Measurements from ENCODE around the gene SHPK. TPM values are rescaled to one million over a fixed set of nuclear protein-coding genes. Genes with fewer than 3 reads are reported as not detected.
"Not testable (repeated sequence)": the region's sequence is repeated elsewhere in the genome, so short reads cannot be mapped to it uniquely, and the experiment has no call there.

SHPK gene
- total RNA-seq, 1 experiment from 2014 or later: 20.0 TPM

DNA sequence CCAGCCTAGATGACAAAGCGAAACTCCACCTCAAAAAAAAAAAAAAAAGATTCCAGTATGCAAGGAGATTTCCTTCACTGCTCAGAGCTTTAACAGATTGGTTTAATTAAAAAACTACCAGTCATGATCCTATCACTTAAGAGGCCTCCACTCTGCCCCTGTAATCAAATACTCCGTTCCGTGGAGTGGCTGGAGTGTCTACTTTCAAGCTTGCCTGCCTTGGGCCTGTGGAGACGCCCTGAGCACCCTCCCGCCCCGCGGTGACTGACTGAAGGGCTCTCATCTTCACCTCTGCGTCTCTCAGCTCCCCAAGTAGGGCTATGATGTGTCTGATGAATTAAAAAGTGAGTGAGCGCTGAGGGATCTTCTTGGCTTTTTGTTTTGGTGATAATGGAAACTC is 53.1 kb downstream of the SHPK start:
- TF ChIP-seq EZH2 (IDR thresholded peaks at IDR 0.05; ENCODE audit: borderline replicate concordance, low read depth, low read length, poor library complexity, severe bottlenecking): no peak
- TF ChIP-seq, protein P1, sequence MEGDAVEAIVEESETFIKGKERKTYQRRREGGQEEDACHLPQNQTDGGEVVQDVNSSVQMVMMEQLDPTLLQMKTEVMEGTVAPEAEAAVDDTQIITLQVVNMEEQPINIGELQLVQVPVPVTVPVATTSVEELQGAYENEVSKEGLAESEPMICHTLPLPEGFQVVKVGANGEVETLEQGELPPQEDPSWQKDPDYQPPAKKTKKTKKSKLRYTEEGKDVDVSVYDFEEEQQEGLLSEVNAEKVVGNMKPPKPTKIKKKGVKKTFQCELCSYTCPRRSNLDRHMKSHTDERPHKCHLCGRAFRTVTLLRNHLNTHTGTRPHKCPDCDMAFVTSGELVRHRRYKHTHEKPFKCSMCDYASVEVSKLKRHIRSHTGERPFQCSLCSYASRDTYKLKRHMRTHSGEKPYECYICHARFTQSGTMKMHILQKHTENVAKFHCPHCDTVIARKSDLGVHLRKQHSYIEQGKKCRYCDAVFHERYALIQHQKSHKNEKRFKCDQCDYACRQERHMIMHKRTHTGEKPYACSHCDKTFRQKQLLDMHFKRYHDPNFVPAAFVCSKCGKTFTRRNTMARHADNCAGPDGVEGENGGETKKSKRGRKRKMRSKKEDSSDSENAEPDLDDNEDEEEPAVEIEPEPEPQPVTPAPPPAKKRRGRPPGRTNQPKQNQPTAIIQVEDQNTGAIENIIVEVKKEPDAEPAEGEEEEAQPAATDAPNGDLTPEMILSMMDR (conservative IDR thresholded peaks at IDR 0.05; ENCODE audit: low read depth, low read length): no peak
- Histone ChIP-seq H3K4me1 (ENCODE audit: insufficient read depth, low read length, poor library complexity, severe bottlenecking) (no peaks in the 10 kb centered on the region), H3K4me3 (ENCODE audit: low read depth, low read length, poor library complexity, severe bottlenecking) (no peak overlapping the region), H3K27me3 (replicated peaks; ENCODE audit: insufficient read depth, low read depth, low read length, poor library complexity) (no peaks in the 10 kb centered on the region), H3K36me3 (ENCODE audit: insufficient read depth, low read length, poor library complexity, severe bottlenecking) (no peaks in the 10 kb centered on the region), H3K27ac (ENCODE audit: low read depth, low read length, poor library complexity, severe bottlenecking) (no peak overlapping the region), H3K9me3 (ENCODE audit: low read depth, low read length, poor library complexity, severe bottlenecking) (no peaks in the 10 kb centered on the region)
- no peak for DNase-seq (ENCODE audit: low spot score)
- intact Hi-C loops (cut with micrococcal nuclease; ENCODE audit: unreplicated experiment): no loop called here
- ChIA-PET POLR2A (ENCODE audit: low non-redundant PET) (no interaction called here), CTCF (no interaction called here)
- no TSS peak for BruUV-seq (replicated peaks)

DNA sequence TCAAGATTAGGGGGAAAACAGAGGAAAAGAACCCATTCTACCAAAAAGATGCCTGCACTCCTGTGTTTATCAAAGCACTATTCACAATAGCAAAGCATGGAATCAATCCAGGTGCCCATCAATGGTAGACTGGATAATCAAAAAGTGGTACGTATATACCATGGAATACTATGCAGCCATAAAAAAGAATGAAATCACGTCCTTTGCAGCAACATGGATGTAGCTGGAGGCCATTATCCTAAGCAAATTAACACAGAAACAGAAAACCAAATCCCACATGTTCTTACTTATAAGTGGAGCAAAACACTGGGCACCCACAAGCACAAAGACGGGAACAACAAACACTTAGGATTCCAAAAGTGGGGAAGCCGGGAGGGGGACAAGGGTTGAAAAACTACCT is 57.4 kb downstream of the SHPK start:
- CTCF ChIA-PET; H3K27ac ChIP-seq (ENCODE audit: low read depth, low read length, poor library complexity, severe bottlenecking); POLR2A ChIA-PET (ENCODE audit: low non-redundant PET); H3K4me1 ChIP-seq (ENCODE audit: insufficient read depth, low read length, poor library complexity, severe bottlenecking); intact Hi-C loops (cut with micrococcal nuclease; ENCODE audit: unreplicated experiment); H3K4me3 ChIP-seq (ENCODE audit: low read depth, low read length, poor library complexity, severe bottlenecking); DNase-seq (ENCODE audit: low spot score); H3K36me3 ChIP-seq (ENCODE audit: insufficient read depth, low read length, poor library complexity, severe bottlenecking); BruUV-seq (replicated peaks); H3K9me3 ChIP-seq (ENCODE audit: low read depth, low read length, poor library complexity, severe bottlenecking); H3K27me3 ChIP-seq (replicated peaks; ENCODE audit: insufficient read depth, low read depth, low read length, poor library complexity): not testable (repeated sequence)

DNA sequence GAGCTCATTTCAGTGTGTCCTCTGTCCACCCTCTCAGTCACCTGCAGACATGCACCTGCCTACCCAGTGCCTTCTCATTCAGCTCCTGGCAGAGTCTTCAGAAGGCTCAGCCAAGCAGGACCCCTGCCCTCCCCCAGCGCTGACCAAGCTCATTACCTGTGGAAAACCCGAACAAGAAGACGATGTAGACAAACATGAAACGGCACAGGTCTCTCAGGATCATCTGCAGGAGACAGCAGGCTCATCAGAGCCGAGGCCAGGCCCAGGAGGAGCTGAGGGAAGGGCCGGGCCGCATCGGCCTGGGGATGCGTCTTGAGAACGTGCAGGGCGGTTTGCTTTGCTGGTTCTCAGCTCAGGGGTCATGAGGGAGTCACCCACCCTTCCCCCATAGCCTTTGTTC is 59.1 kb downstream of the SHPK start:
- POLR2A ChIA-PET (ENCODE audit: low non-redundant PET): no interaction called here
- no peak for TF ChIP-seq EZH2 (IDR thresholded peaks at IDR 0.05; ENCODE audit: borderline replicate concordance, low read depth, low read length, poor library complexity, severe bottlenecking)
- TF ChIP-seq, protein P1 (conservative IDR thresholded peaks at IDR 0.05; ENCODE audit: low read depth, low read length): no peak
- no peaks in the 10 kb centered on the region for H3K4me1 ChIP-seq (ENCODE audit: insufficient read depth, low read length, poor library complexity, severe bottlenecking)
- no peak overlapping the region for H3K27ac ChIP-seq (ENCODE audit: low read depth, low read length, poor library complexity, severe bottlenecking)
- no peaks in the 10 kb centered on the region for H3K36me3 ChIP-seq (ENCODE audit: insufficient read depth, low read length, poor library complexity, severe bottlenecking)
- H3K9me3 ChIP-seq (ENCODE audit: low read depth, low read length, poor library complexity, severe bottlenecking): no peaks in the 10 kb centered on the region
- H3K27me3 ChIP-seq (replicated peaks; ENCODE audit: insufficient read depth, low read depth, low read length, poor library complexity): no peaks in the 10 kb centered on the region
- no TSS peak for BruUV-seq (replicated peaks)
- CTCF ChIA-PET: no interaction called here
- H3K4me3 ChIP-seq (ENCODE audit: low read depth, low read length, poor library complexity, severe bottlenecking): no peak overlapping the region
- intact Hi-C loops (cut with micrococcal nuclease; ENCODE audit: unreplicated experiment): no loop called here
- DNase-seq (ENCODE audit: low spot score): no peak

DNA sequence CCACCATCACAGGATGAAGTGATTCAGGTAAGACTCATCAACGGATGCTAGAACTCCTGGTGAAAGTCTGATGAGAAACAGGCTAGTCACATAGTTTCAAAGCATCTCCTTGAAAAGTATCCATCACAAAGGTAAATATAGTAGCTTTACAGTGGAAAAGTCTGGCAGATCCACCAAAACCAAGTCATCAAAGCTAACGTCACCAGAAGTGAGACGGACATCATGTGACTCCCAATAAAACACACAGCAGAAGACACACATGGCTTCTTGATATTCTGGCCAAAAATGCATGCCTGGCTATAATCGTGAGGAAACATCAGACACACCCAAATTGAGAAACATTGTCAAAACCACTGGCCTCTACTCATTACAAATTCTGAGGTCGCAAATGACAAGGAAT is 60.5 kb downstream of the SHPK start:
- no TSS peak for BruUV-seq (replicated peaks)
- H3K9me3 ChIP-seq (ENCODE audit: low read depth, low read length, poor library complexity, severe bottlenecking): no peaks in the 10 kb centered on the region
- H3K36me3 ChIP-seq (ENCODE audit: insufficient read depth, low read length, poor library complexity, severe bottlenecking): no peaks in the 10 kb centered on the region
- TF ChIP-seq EZH2 (IDR thresholded peaks at IDR 0.05; ENCODE audit: borderline replicate concordance, low read depth, low read length, poor library complexity, severe bottlenecking): no peak
- TF ChIP-seq, protein P1 (conservative IDR thresholded peaks at IDR 0.05; ENCODE audit: low read depth, low read length): no peak
- H3K4me3 ChIP-seq (ENCODE audit: low read depth, low read length, poor library complexity, severe bottlenecking): no peak overlapping the region
- no peak overlapping the region for H3K27ac ChIP-seq (ENCODE audit: low read depth, low read length, poor library complexity, severe bottlenecking)
- DNase-seq (ENCODE audit: low spot score): no peak
- intact Hi-C loops (cut with micrococcal nuclease; ENCODE audit: unreplicated experiment): no loop called here
- H3K4me1 ChIP-seq (ENCODE audit: insufficient read depth, low read length, poor library complexity, severe bottlenecking): no peaks in the 10 kb centered on the region
- H3K27me3 ChIP-seq (replicated peaks; ENCODE audit: insufficient read depth, low read depth, low read length, poor library complexity): no peaks in the 10 kb centered on the region
- ChIA-PET POLR2A (ENCODE audit: low non-redundant PET) (no interaction called here), CTCF (no interaction called here)
